OCI-LY3 (cell line): Measurements from ENCODE around the gene CABLES1.

Experiments used
- EZH2phosphoT487 ChIP-seq: fragments of 200-600 bp; shearing (Covaris generic); IDR thresholded peaks from 2 replicates; pipeline ENCODE4 v1.6.1; 2018; ENCODE audit warnings: antibody characterized with exemption, mixed run types, low read depth
- TF ChIP-seq, protein P1 (sequence below): fragments of 200-600, 300-600 bp; sonication (generic); IDR thresholded peaks from 2 replicates; pipeline ENCODE4 v1.5.1; 2014; ENCODE audit warnings: antibody characterized with exemption, low read length, low read depth

DNA sequence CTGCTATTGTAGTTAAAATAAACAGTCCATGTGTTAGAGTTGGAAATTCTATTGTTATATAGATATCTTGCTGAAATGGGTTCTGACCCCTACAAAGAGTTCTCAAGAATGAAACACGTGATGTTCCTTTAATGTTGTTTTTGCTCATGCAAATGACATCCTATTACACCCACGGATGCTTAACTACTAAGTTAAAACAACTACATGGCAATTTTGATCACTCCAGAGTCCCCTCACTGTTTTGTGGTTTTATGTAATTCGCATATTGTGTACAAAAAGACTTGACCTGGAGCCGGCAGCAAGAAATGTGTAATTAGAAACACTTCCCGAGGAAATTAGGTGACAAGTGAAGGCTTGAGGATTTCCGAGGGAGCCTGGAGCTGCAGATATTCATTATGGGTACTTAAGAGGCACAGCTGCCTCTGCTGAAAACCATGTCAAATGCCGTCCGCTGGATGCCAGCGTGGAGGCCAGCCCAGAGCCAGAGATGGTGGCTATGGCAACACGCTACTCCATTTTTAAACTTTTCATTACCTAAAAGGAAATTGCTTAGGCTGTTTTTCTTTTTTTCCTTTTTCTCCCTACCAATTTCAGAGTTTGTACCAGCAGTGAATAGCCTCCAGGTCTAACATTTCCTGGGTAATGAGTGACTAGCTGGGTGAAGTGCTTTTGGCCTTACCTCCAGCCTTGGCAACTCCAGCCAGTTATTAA lies 21.0 kb upstream of the CABLES1 start:
- TF ChIP-seq, protein P1, sequence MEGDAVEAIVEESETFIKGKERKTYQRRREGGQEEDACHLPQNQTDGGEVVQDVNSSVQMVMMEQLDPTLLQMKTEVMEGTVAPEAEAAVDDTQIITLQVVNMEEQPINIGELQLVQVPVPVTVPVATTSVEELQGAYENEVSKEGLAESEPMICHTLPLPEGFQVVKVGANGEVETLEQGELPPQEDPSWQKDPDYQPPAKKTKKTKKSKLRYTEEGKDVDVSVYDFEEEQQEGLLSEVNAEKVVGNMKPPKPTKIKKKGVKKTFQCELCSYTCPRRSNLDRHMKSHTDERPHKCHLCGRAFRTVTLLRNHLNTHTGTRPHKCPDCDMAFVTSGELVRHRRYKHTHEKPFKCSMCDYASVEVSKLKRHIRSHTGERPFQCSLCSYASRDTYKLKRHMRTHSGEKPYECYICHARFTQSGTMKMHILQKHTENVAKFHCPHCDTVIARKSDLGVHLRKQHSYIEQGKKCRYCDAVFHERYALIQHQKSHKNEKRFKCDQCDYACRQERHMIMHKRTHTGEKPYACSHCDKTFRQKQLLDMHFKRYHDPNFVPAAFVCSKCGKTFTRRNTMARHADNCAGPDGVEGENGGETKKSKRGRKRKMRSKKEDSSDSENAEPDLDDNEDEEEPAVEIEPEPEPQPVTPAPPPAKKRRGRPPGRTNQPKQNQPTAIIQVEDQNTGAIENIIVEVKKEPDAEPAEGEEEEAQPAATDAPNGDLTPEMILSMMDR: no peak
- no peak for TF ChIP-seq EZH2phosphoT487
